Esophagus muscularis mucosa (tissue), 3 donors: ENCODE results near the gene FLT4.

Experiments used
- CTCF ChIP-seq, 3 experiments: fragments of 200-600 bp in 2 of 3; fragments of 450-650 bp in 1 of 3; sonication (generic) in 2 of 3; IDR thresholded peaks; one replicate each; pipeline ENCODE4 v1.5.1; 2017 to 2019; ENCODE audit warnings: antibody characterized with exemption in 3 of 3, mild to moderate bottlenecking in 2 of 3, moderate library complexity in 1 of 3
- POLR2A ChIP-seq: fragments of 450-650 bp; IDR thresholded peaks from one replicate; pipeline ENCODE4 v1.6.1; 2017; ENCODE audit warnings: antibody characterized with exemption, moderate library complexity, mild to moderate bottlenecking, low read depth

GRCh38 chr5:180673371-180674089, 24.1 kb upstream of the FLT4 start:
- TF ChIP-seq CTCF (IDR thresholded peaks at IDR 0.05) (no peak), POLR2A (no peak)
